ENCODE results near the gene DHX16. TPM values are rescaled to one million over a fixed set of nuclear protein-coding genes. Genes with fewer than 3 reads are reported as not detected.
A peak's percentile ranks its signal among the peaks of the same experiment; 100 is the strongest.

The DHX16 gene
- total RNA-seq, 1 experiment from 2014 or later, result 46.4 TPM

DNA sequence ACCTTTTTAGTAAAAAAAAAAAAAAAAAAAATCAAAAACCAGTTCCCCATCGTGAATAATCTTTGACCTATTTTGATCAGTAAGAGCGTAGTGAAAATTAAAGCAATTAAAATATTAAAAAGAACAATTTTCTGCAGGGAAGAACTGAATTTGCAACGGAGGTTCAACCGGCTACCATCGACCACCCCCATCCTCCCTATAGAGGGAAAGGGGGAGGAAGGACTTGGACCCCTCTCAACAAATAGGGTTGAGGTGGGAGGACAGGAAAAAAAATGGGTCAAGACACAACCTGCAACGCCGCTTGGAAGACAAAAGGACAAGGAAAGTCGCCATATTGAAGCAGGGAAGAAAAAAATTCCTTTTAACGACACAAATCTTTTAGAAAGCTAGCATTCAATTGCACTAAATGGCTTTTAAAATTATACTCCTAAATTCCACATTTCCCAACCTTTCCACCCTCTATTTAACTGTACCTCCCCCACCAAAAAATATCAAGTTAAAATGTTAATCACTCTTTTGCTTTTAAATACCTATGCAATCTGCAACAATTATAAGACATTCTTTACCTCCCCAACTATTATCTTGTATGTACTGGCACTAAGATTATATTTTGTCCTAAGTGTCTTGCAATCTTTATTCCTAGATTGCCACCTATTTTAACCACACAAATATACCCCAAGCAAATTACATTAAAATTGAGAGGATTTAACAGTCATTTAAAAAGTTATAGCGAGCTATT is 57.4 kb downstream of the DHX16 start:
- intact Hi-C loops (cut with micrococcal nuclease; ENCODE audit: unreplicated experiment), result no loop called here
- CTCF ChIA-PET, result interaction anchor here (0.6 kb wide), 2 partner anchors 162 to 267 kb away, joined by 4 read pairs; no protein-coding TSS in a partner anchor

DNA sequence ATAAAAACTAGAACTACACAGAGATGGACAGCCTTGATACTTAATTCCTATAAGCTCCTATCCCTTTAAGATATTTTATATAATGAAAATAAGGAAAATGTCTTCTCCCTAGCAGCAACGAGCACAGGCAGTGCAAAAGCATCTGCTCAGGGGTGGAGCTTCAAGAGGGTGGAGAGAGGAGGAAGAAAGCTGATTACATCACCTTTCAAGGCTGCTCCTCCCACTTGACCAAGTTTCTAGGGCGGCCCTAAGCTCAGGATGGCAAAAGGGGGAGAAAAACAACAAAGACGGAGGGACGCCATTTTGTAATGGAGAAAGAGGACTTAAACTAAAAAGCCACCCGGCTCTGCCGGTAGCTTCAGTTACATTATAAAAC is 58.0 kb downstream of the DHX16 start:
- H3K4me1 ChIP-seq (ENCODE audit: insufficient read depth, low read length, poor library complexity, severe bottlenecking), result peaks cover 32% of the 10 kb centered on the region
- no peaks in the 10 kb centered on the region for H3K9me3 ChIP-seq (ENCODE audit: low read depth, low read length, poor library complexity, severe bottlenecking)
- BruUV-seq (replicated peaks), result no TSS peak
- no peaks in the 10 kb centered on the region for H3K27me3 ChIP-seq (replicated peaks; ENCODE audit: insufficient read depth, low read depth, low read length, poor library complexity)
- TF ChIP-seq, protein P1, sequence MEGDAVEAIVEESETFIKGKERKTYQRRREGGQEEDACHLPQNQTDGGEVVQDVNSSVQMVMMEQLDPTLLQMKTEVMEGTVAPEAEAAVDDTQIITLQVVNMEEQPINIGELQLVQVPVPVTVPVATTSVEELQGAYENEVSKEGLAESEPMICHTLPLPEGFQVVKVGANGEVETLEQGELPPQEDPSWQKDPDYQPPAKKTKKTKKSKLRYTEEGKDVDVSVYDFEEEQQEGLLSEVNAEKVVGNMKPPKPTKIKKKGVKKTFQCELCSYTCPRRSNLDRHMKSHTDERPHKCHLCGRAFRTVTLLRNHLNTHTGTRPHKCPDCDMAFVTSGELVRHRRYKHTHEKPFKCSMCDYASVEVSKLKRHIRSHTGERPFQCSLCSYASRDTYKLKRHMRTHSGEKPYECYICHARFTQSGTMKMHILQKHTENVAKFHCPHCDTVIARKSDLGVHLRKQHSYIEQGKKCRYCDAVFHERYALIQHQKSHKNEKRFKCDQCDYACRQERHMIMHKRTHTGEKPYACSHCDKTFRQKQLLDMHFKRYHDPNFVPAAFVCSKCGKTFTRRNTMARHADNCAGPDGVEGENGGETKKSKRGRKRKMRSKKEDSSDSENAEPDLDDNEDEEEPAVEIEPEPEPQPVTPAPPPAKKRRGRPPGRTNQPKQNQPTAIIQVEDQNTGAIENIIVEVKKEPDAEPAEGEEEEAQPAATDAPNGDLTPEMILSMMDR (conservative IDR thresholded peaks at IDR 0.05; ENCODE audit: low read depth, low read length), result no peak
- TF ChIP-seq EZH2 (IDR thresholded peaks at IDR 0.05; ENCODE audit: borderline replicate concordance, low read depth, low read length, poor library complexity, severe bottlenecking), result no peak
- peak; percentile 98 for DNase-seq (ENCODE audit: low spot score)
- intact Hi-C loops (cut with micrococcal nuclease; ENCODE audit: unreplicated experiment), result no loop called here
- peak overlapping the region; percentile 99 for H3K27ac ChIP-seq (ENCODE audit: low read depth, low read length, poor library complexity, severe bottlenecking)
- CTCF ChIA-PET, result interaction anchor here (0.6 kb wide), 2 partner anchors 161 to 268 kb away, joined by 4 read pairs; no protein-coding TSS in a partner anchor
- peak overlapping the region; percentile 81 for H3K4me3 ChIP-seq (ENCODE audit: low read depth, low read length, poor library complexity, severe bottlenecking)
- H3K36me3 ChIP-seq (ENCODE audit: insufficient read depth, low read length, poor library complexity, severe bottlenecking), result peaks cover 38% of the 10 kb centered on the region
- POLR2A ChIA-PET (ENCODE audit: low non-redundant PET), result interaction anchor here (0.6 to 1.3 kb wide), 7 partner anchors 11 to 782 kb away, joined by 3 to 29 read pairs (median 7); partner anchors contain the start of gene MDC1

More for the DNA sequence above, 57.4 kb downstream of the DHX16 start:
- TSS peak; percentile 38 for BruUV-seq (replicated peaks)
- Histone ChIP-seq H3K27me3 (replicated peaks; ENCODE audit: insufficient read depth, low read depth, low read length, poor library complexity) (no peaks in the 10 kb centered on the region), H3K4me3 (ENCODE audit: low read depth, low read length, poor library complexity, severe bottlenecking) (peak overlapping the region; percentile 81), H3K9me3 (ENCODE audit: low read depth, low read length, poor library complexity, severe bottlenecking) (no peaks in the 10 kb centered on the region), H3K4me1 (ENCODE audit: insufficient read depth, low read length, poor library complexity, severe bottlenecking) (peaks cover 32% of the 10 kb centered on the region), H3K36me3 (ENCODE audit: insufficient read depth, low read length, poor library complexity, severe bottlenecking) (peaks cover 35% of the 10 kb centered on the region), H3K27ac (ENCODE audit: low read depth, low read length, poor library complexity, severe bottlenecking) (peak overlapping the region; percentile 99)
- peak; percentile 91 for DNase-seq (ENCODE audit: low spot score)
- TF ChIP-seq EZH2 (IDR thresholded peaks at IDR 0.05; ENCODE audit: borderline replicate concordance, low read depth, low read length, poor library complexity, severe bottlenecking), result no peak
- TF ChIP-seq, protein P1 (conservative IDR thresholded peaks at IDR 0.05; ENCODE audit: low read depth, low read length), result no peak
- POLR2A ChIA-PET (ENCODE audit: low non-redundant PET), result interaction anchor here (0.6 to 1.3 kb wide), 7 partner anchors 12 to 782 kb away, joined by 3 to 29 read pairs (median 7); partner anchors contain the start of gene MDC1

DNA sequence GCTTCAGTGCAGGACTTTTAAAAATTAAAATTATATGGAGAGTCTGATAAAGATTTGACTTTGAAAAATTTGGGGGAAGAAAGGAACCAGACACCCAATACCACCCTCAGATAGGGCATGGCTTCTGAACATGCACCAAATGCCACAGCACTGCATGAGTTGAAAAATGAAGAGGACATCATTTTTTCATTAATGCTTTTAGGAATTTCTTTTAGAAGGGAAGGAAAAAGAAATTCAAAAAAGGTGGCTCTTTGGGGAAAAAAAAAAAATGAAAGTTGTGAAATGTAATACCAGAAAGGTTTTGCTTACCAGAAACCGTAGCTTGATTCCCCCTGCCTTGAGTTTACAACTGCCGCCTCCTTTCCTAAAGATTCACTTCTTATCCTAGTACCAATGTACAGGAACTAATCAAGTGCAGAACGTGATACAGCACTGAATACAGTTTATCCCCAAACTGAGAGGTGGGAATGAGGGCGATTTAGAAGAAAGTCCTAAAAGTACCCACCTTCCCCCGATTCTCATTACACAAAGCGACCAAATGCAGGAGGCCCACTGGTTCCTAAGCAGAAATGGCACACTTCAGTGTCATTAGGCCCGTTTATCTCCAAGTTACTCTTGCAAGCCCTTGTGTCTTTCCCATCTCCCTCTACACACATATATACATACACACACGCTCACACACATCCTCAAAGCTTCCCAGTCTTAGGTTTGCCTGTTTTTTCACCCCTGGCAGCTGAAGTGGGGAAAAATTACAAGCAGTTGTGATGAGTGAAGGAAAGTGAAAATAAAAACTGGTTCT is 58.6 kb downstream of the DHX16 start:
- no peak for DNase-seq (ENCODE audit: low spot score)
- H3K27ac ChIP-seq (ENCODE audit: low read depth, low read length, poor library complexity, severe bottlenecking), result peak overlapping the region; percentile 99
- H3K9me3 ChIP-seq (ENCODE audit: low read depth, low read length, poor library complexity, severe bottlenecking), result no peaks in the 10 kb centered on the region
- H3K27me3 ChIP-seq (replicated peaks; ENCODE audit: insufficient read depth, low read depth, low read length, poor library complexity), result no peaks in the 10 kb centered on the region
- BruUV-seq (replicated peaks), result no TSS peak
- peak overlapping the region; percentile 81 for H3K4me3 ChIP-seq (ENCODE audit: low read depth, low read length, poor library complexity, severe bottlenecking)
- H3K36me3 ChIP-seq (ENCODE audit: insufficient read depth, low read length, poor library complexity, severe bottlenecking), result peaks cover 38% of the 10 kb centered on the region
- ChIA-PET POLR2A (ENCODE audit: low non-redundant PET) (interaction anchor here (0.6 to 1.3 kb wide), 7 partner anchors 11 to 783 kb away, joined by 3 to 29 read pairs (median 7); partner anchors contain the start of gene MDC1), CTCF (interaction anchor here (0.6 kb wide), 2 partner anchors 161 to 268 kb away, joined by 4 read pairs; no protein-coding TSS in a partner anchor)
- intact Hi-C loops (cut with micrococcal nuclease; ENCODE audit: unreplicated experiment), result no loop called here
- peaks cover 32% of the 10 kb centered on the region for H3K4me1 ChIP-seq (ENCODE audit: insufficient read depth, low read length, poor library complexity, severe bottlenecking)
- TF ChIP-seq, protein P1 (conservative IDR thresholded peaks at IDR 0.05; ENCODE audit: low read depth, low read length), result no peak
- no peak for TF ChIP-seq EZH2 (IDR thresholded peaks at IDR 0.05; ENCODE audit: borderline replicate concordance, low read depth, low read length, poor library complexity, severe bottlenecking)

All from A673 (cell line).